ENCODE measurements around the gene ZNF813.
A peak's percentile ranks its signal among the peaks of the same experiment; 100 is the strongest.
"Not testable (repeated sequence)": the region's sequence is repeated elsewhere in the genome, so short reads cannot be mapped to it uniquely, and the experiment has no call there.

Gene ZNF813

GRCh38 chr19:53463263-53463662, 4.3 kb upstream of the ZNF813 start:
- no peak for TF ChIP-seq EZH2phosphoT487 (IDR thresholded peaks at IDR 0.05; ENCODE audit: borderline replicate concordance)
- TF ChIP-seq CTCF (conservative IDR thresholded peaks at IDR 0.05; ENCODE audit: low read length), result no peak
- no peak overlapping the region for H3K4me2 ChIP-seq (ENCODE audit: low read depth, low read length, poor library complexity, severe bottlenecking)
- H3K4me3 ChIP-seq (ENCODE audit: low read length, poor library complexity, severe bottlenecking), result no peak overlapping the region
- H3K9me3 ChIP-seq (ENCODE audit: insufficient read depth, low read depth, low read length), result no peaks in the 10 kb centered on the region
- H3K4me1 ChIP-seq (ENCODE audit: insufficient read depth, low read length, poor library complexity, severe bottlenecking), result peaks cover 2% of the 10 kb centered on the region
- H3K9me2 ChIP-seq (replicated peaks; ENCODE audit: low read depth, low read length), result no peaks in the 10 kb centered on the region
- no peaks in the 10 kb centered on the region for H3K27me3 ChIP-seq (ENCODE audit: insufficient read depth, low read length, poor library complexity, severe bottlenecking)
- peaks cover 7% of the 10 kb centered on the region; the same call in 1 of the 2 replicates for H3K79me2 ChIP-seq (ENCODE audit: insufficient read depth, low read length)
- H2AFZ ChIP-seq (ENCODE audit: low read length), result no peak overlapping the region
- no peaks in the 10 kb centered on the region for H3F3A ChIP-seq (ENCODE audit: low read depth)
- H3K9ac ChIP-seq (ENCODE audit: low read depth, low read length, poor library complexity, severe bottlenecking), result no peak overlapping the region
- H4K20me1 ChIP-seq (ENCODE audit: insufficient read depth, low read length, poor library complexity, severe bottlenecking), result no peaks in the 10 kb centered on the region
- H3K36me3 ChIP-seq (ENCODE audit: insufficient read depth, low read length), result no peaks in the 10 kb centered on the region

- no peaks in the 10 kb centered on the region for H3K27me3 ChIP-seq (ENCODE audit: insufficient read depth, low read length, poor library complexity, severe bottlenecking)
- no peaks in the 10 kb centered on the region for H3K9me3 ChIP-seq (ENCODE audit: insufficient read depth, low read depth, low read length)
- peak overlapping the region; percentile 97 for H3K4me2 ChIP-seq (ENCODE audit: low read depth, low read length, poor library complexity, severe bottlenecking)
- no peaks in the 10 kb centered on the region for H3K36me3 ChIP-seq (ENCODE audit: insufficient read depth, low read length)
- no peaks in the 10 kb centered on the region for H3K9me2 ChIP-seq (replicated peaks; ENCODE audit: low read depth, low read length)
- peaks cover 10% of the 10 kb centered on the region; the same call in 1 of the 2 replicates for H3K79me2 ChIP-seq (ENCODE audit: insufficient read depth, low read length)
- H2AFZ ChIP-seq (ENCODE audit: low read length), result peak overlapping the region; percentile 96
- TF ChIP-seq EZH2phosphoT487 (IDR thresholded peaks at IDR 0.05; ENCODE audit: borderline replicate concordance) (no peak), CTCF (conservative IDR thresholded peaks at IDR 0.05; ENCODE audit: low read length) (no peak)
- peak overlapping the region; percentile 95 for H3K4me3 ChIP-seq (ENCODE audit: low read length, poor library complexity, severe bottlenecking)
- H3K9ac ChIP-seq (ENCODE audit: low read depth, low read length, poor library complexity, severe bottlenecking), result peak overlapping the region; percentile 48
- H3F3A ChIP-seq (ENCODE audit: low read depth), result no peaks in the 10 kb centered on the region
- no peaks in the 10 kb centered on the region for H4K20me1 ChIP-seq (ENCODE audit: insufficient read depth, low read length, poor library complexity, severe bottlenecking)
- peaks cover 8% of the 10 kb centered on the region for H3K4me1 ChIP-seq (ENCODE audit: insufficient read depth, low read length, poor library complexity, severe bottlenecking)
These were observed 628 bp upstream of the ZNF813 start for GRCh38 chr19:53466726-53467484.

- not testable (repeated sequence) for H4K20me1 ChIP-seq (ENCODE audit: insufficient read depth, low read length, poor library complexity, severe bottlenecking); H3F3A ChIP-seq (ENCODE audit: low read depth); H3K4me1 ChIP-seq (ENCODE audit: insufficient read depth, low read length, poor library complexity, severe bottlenecking); H2AFZ ChIP-seq (ENCODE audit: low read length); H3K9me3 ChIP-seq (ENCODE audit: insufficient read depth, low read depth, low read length); H3K27me3 ChIP-seq (ENCODE audit: insufficient read depth, low read length, poor library complexity, severe bottlenecking); H3K9me2 ChIP-seq (replicated peaks; ENCODE audit: low read depth, low read length); H3K36me3 ChIP-seq (ENCODE audit: insufficient read depth, low read length)
- H3K4me3 ChIP-seq (ENCODE audit: low read length, poor library complexity, severe bottlenecking), result peak overlapping the region; percentile 95
- H3K79me2 ChIP-seq (ENCODE audit: insufficient read depth, low read length), result peaks cover 17% of the 10 kb centered on the region; the same call in 1 of the 2 replicates
- H3K9ac ChIP-seq (ENCODE audit: low read depth, low read length, poor library complexity, severe bottlenecking), result peak overlapping the region; percentile 87
- peak overlapping the region; percentile 97 for H3K4me2 ChIP-seq (ENCODE audit: low read depth, low read length, poor library complexity, severe bottlenecking)
These were observed 1.1 kb downstream of the ZNF813 start for GRCh38 chr19:53468628-53469027.

GRCh38 chr19:53471916-53472315, 4.4 kb downstream of the ZNF813 start:
- H3K4me1 ChIP-seq (ENCODE audit: insufficient read depth, low read length, poor library complexity, severe bottlenecking), result peaks cover 8% of the 10 kb centered on the region
- peaks cover 17% of the 10 kb centered on the region; the same call in 1 of the 2 replicates for H3K79me2 ChIP-seq (ENCODE audit: insufficient read depth, low read length)
- TF ChIP-seq EZH2phosphoT487 (IDR thresholded peaks at IDR 0.05; ENCODE audit: borderline replicate concordance) (no peak), CTCF (conservative IDR thresholded peaks at IDR 0.05; ENCODE audit: low read length) (no peak)
- no peak overlapping the region for H3K4me3 ChIP-seq (ENCODE audit: low read length, poor library complexity, severe bottlenecking)
- H3K27me3 ChIP-seq (ENCODE audit: insufficient read depth, low read length, poor library complexity, severe bottlenecking), result no peaks in the 10 kb centered on the region
- no peak overlapping the region for H3K9ac ChIP-seq (ENCODE audit: low read depth, low read length, poor library complexity, severe bottlenecking)
- H3K9me2 ChIP-seq (replicated peaks; ENCODE audit: low read depth, low read length), result no peaks in the 10 kb centered on the region
- H4K20me1 ChIP-seq (ENCODE audit: insufficient read depth, low read length, poor library complexity, severe bottlenecking), result no peaks in the 10 kb centered on the region
- H3F3A ChIP-seq (ENCODE audit: low read depth), result no peaks in the 10 kb centered on the region
- H3K4me2 ChIP-seq (ENCODE audit: low read depth, low read length, poor library complexity, severe bottlenecking), result no peak overlapping the region
- no peaks in the 10 kb centered on the region for H3K36me3 ChIP-seq (ENCODE audit: insufficient read depth, low read length)
- H2AFZ ChIP-seq (ENCODE audit: low read length), result no peak overlapping the region
- H3K9me3 ChIP-seq (ENCODE audit: insufficient read depth, low read depth, low read length), result no peaks in the 10 kb centered on the region

Measured in Loucy (cell line).